ENCODE data around the gene MS4A1. TPM values are rescaled to one million over a fixed set of nuclear protein-coding genes. Genes with fewer than 3 reads are reported as not detected.

MS4A1 gene
- total RNA-seq, 1 donor from 2014 or later = not detected

- Mint-ChIP-seq H3K9me3 (no peaks in the 10 kb centered on the region), H3K27me3 (ENCODE audit: low read depth) (no peaks in the 10 kb centered on the region), H3K4me1 (no peaks in the 10 kb centered on the region), H3K27ac (ENCODE audit: unreplicated experiment) (no peak overlapping the region), H3K4me3 (no peak overlapping the region), H3K36me3 (ENCODE audit: low read depth) (no peaks in the 10 kb centered on the region)
- peak; percentile 8 for DNase-seq (ENCODE audit: low read depth, low spot score)
- TF ChIP-seq CTCF (conservative IDR thresholded peaks at IDR 0.05) = peak; percentile 71
These were observed 30.3 kb downstream of the MS4A1 start for GRCh38 chr11:60485987-60486386.

GRCh38 chr11:60492488-60493009 lies 36.9 kb downstream of the MS4A1 start, which contains the start of gene MS4A12:
Gene MS4A12 (plus strand): TSS chr11:60492778. CDS start chr11:60497319, 4,541 bp downstream.
- Mint-ChIP-seq H3K27me3 (ENCODE audit: low read depth) (no peaks in the 10 kb centered on the region), H3K9me3 (peaks cover 3% of the 10 kb centered on the region), H3K36me3 (ENCODE audit: low read depth) (no peaks in the 10 kb centered on the region), H3K4me3 (no peak within 1 kb of the TSS), H3K27ac (ENCODE audit: unreplicated experiment) (no peak within 1 kb of the TSS), H3K4me1 (no peaks in the 10 kb centered on the region)
- no peak for TF ChIP-seq CTCF (conservative IDR thresholded peaks at IDR 0.05)
- no peak for DNase-seq (ENCODE audit: low read depth, low spot score)

DNA sequence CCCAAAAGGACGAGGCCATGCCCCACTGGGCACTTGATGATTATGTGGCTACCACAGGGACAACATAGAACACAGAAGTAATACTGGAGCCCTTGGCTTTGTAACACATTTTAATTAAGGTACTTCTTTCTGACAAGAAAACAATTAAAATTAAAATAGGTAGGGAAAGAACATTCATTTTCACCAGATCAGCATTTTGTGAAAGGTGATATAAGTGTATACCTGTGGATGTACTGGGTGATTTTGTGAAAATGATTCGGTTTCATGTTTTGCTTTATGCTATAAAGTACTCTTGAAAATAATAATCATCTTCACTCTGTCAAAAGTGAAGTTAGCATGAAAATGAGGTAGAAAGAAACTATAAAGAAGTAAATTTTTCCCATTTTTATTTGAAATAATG lies 37.8 kb downstream of the MS4A1 start:
- Mint-ChIP-seq H3K4me1 (no peaks in the 10 kb centered on the region), H3K27me3 (ENCODE audit: low read depth) (no peaks in the 10 kb centered on the region), H3K36me3 (ENCODE audit: low read depth) (no peaks in the 10 kb centered on the region), H3K27ac (ENCODE audit: unreplicated experiment) (no peak overlapping the region), H3K9me3 (peaks cover 3% of the 10 kb centered on the region), H3K4me3 (no peak overlapping the region)
- DNase-seq (ENCODE audit: low read depth, low spot score) = no peak
- TF ChIP-seq CTCF (conservative IDR thresholded peaks at IDR 0.05) = no peak

DNA sequence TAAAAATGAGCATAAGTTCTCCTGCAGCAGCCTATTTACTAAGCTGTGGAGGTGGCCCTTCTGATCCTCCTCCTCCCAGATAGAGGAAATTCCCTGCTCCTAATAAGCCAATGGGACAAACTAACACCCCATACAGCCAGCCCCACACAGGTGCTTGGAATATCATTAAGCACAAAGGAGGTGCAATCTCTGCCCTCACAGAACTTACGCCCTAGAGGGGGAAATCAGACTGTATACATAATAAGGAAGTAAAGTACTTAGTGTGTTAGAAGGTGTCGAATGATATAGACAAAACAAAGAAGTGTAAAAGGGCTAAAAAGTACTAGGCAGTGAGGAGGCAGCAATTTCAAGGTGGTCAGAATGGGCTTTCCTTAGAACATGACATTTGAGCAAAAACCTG lies 42.8 kb downstream of the MS4A1 start:
- no peak for TF ChIP-seq CTCF (conservative IDR thresholded peaks at IDR 0.05)
- H3K4me1 Mint-ChIP-seq = no peaks in the 10 kb centered on the region
- H3K4me3 Mint-ChIP-seq = no peak overlapping the region
- no peak overlapping the region for H3K27ac Mint-ChIP-seq (ENCODE audit: unreplicated experiment)
- DNase-seq (ENCODE audit: low read depth, low spot score) = no peak
- no peaks in the 10 kb centered on the region for H3K27me3 Mint-ChIP-seq (ENCODE audit: low read depth)
- H3K9me3 Mint-ChIP-seq = peaks cover 5% of the 10 kb centered on the region
- H3K36me3 Mint-ChIP-seq (ENCODE audit: low read depth) = no peaks in the 10 kb centered on the region

DNA sequence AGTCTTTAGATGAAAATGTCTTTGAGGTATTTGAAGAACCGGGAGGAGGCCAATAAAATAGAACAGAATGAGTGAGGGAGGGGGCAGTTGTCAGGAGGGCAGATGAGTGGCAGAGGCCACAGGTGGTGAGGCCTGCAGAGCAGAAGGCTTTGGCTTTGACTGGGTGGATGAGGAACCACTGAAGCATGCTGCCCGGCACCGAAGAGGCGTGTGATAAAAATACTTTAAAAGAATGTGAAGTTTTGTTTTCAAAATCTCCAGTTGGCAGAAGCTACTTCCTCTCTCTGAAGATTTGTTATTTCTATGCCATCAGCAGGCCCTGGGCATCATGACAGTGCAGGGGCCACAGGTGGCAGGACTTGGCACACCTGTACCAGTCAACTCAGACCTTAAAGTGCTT lies 43.2 kb downstream of the MS4A1 start:
- H3K4me1 Mint-ChIP-seq = no peaks in the 10 kb centered on the region
- no peaks in the 10 kb centered on the region for H3K36me3 Mint-ChIP-seq (ENCODE audit: low read depth)
- no peak for TF ChIP-seq CTCF (conservative IDR thresholded peaks at IDR 0.05)
- H3K27me3 Mint-ChIP-seq (ENCODE audit: low read depth) = no peaks in the 10 kb centered on the region
- no peak overlapping the region for H3K4me3 Mint-ChIP-seq
- DNase-seq (ENCODE audit: low read depth, low spot score) = no peak
- peaks cover 5% of the 10 kb centered on the region for H3K9me3 Mint-ChIP-seq
- no peak overlapping the region for H3K27ac Mint-ChIP-seq (ENCODE audit: unreplicated experiment)

Data from neural crest cell (in vitro differentiated cells).